Measurements from ENCODE around the gene PPP1R7. TPM values are rescaled to one million over a fixed set of nuclear protein-coding genes. Genes with fewer than 3 reads are reported as not detected.

The PPP1R7 gene
- total and polyA plus RNA-seq, 4 donors: 18.0 to 45.8 (median 29.0) TPM

DNA sequence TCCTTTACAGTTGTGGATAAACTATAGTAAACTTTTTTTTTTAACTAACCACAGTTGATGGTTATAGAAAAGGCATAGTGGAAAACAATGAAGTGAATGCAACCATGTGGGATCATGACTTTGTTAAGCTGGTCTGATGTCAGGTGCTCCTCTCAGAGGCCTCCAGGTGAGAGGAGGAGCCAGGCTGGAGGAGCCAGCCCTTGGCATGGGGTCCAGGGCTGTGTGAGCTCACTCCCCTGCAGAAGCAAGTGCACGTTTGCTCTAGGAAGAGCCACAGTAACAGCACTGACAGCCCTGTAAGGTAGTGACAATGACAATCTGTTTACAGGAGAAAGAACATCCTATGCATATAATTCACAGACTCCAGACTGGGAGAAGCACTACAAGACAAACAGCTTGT is 5.7 kb downstream of the PPP1R7 start:
- Histone ChIP-seq H3K9me3 (ENCODE audit: control insufficient read depth in 4 of 4, low read length in 3 of 4) (no peaks in the 10 kb centered on the region), H3K27me3 (ENCODE audit: control insufficient read depth in 4 of 4, insufficient read depth in 4 of 4, low read length in 3 of 4) (no peaks in the 10 kb centered on the region), H3K4me1 (ENCODE audit: control insufficient read depth in 4 of 4, insufficient read depth in 4 of 4, low read length in 3 of 4) (peaks cover 0 to 6% (median 5%) of the 10 kb centered on the region in 4 donors), H3K27ac (ENCODE audit: low read depth in 1 of 2, low read length in 2 of 2) (no peak overlapping the region), H3K9ac (ENCODE audit: low read depth in 1 of 2, low read length in 2 of 2) (no peak overlapping the region), H3K4me3 (ENCODE audit: low read depth in 1 of 3, low read length in 3 of 3) (no peak overlapping the region), H3K36me3 (ENCODE audit: control insufficient read depth in 4 of 4, insufficient read depth in 3 of 4, low read depth in 1 of 4, low read length in 3 of 4) (peaks cover 11 to 39% (median 13%) of the 10 kb centered on the region in 4 donors)
- TF ChIP-seq RAD21 (IDR thresholded peaks at IDR 0.05) (no peak), TAF1 (conservative IDR thresholded peaks at IDR 0.05) (no peak), RXRA (IDR thresholded peaks at IDR 0.05) (no peak), FOXA2 (IDR thresholded peaks at IDR 0.05) (no peak), SP1 (IDR thresholded peaks at IDR 0.05) (no peak), EGR1 (IDR thresholded peaks at IDR 0.05; ENCODE audit: low read depth in 2 of 2) (no peak), HNF4A (conservative IDR thresholded peaks at IDR 0.05) (no peak), JUND (IDR thresholded peaks at IDR 0.05) (no peak), YY1 (IDR thresholded peaks at IDR 0.05) (no peak), NR2F2 (IDR thresholded peaks at IDR 0.05) (no peak), GABPA (IDR thresholded peaks at IDR 0.05 in 1 of 2, conservative IDR thresholded peaks at IDR 0.05 in 1 of 2) (no peak), FOXA1 (IDR thresholded peaks at IDR 0.05) (no peak), HNF4G (IDR thresholded peaks at IDR 0.05) (no peak)
- TF ChIP-seq, protein P1, sequence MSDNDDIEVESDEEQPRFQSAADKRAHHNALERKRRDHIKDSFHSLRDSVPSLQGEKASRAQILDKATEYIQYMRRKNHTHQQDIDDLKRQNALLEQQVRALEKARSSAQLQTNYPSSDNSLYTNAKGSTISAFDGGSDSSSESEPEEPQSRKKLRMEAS (IDR thresholded peaks at IDR 0.05): no peak
- TF ChIP-seq, protein P2, sequence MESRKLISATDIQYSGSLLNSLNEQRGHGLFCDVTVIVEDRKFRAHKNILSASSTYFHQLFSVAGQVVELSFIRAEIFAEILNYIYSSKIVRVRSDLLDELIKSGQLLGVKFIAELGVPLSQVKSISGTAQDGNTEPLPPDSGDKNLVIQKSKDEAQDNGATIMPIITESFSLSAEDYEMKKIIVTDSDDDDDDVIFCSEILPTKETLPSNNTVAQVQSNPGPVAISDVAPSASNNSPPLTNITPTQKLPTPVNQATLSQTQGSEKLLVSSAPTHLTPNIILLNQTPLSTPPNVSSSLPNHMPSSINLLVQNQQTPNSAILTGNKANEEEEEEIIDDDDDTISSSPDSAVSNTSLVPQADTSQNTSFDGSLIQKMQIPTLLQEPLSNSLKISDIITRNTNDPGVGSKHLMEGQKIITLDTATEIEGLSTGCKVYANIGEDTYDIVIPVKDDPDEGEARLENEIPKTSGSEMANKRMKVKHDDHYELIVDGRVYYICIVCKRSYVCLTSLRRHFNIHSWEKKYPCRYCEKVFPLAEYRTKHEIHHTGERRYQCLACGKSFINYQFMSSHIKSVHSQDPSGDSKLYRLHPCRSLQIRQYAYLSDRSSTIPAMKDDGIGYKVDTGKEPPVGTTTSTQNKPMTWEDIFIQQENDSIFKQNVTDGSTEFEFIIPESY (IDR thresholded peaks at IDR 0.05): no peak
- TF ChIP-seq, protein P3, sequence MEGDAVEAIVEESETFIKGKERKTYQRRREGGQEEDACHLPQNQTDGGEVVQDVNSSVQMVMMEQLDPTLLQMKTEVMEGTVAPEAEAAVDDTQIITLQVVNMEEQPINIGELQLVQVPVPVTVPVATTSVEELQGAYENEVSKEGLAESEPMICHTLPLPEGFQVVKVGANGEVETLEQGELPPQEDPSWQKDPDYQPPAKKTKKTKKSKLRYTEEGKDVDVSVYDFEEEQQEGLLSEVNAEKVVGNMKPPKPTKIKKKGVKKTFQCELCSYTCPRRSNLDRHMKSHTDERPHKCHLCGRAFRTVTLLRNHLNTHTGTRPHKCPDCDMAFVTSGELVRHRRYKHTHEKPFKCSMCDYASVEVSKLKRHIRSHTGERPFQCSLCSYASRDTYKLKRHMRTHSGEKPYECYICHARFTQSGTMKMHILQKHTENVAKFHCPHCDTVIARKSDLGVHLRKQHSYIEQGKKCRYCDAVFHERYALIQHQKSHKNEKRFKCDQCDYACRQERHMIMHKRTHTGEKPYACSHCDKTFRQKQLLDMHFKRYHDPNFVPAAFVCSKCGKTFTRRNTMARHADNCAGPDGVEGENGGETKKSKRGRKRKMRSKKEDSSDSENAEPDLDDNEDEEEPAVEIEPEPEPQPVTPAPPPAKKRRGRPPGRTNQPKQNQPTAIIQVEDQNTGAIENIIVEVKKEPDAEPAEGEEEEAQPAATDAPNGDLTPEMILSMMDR (IDR thresholded peaks at IDR 0.05; ENCODE audit: low read depth, low read length, missing input control): no peak
- TF ChIP-seq, protein P4, sequence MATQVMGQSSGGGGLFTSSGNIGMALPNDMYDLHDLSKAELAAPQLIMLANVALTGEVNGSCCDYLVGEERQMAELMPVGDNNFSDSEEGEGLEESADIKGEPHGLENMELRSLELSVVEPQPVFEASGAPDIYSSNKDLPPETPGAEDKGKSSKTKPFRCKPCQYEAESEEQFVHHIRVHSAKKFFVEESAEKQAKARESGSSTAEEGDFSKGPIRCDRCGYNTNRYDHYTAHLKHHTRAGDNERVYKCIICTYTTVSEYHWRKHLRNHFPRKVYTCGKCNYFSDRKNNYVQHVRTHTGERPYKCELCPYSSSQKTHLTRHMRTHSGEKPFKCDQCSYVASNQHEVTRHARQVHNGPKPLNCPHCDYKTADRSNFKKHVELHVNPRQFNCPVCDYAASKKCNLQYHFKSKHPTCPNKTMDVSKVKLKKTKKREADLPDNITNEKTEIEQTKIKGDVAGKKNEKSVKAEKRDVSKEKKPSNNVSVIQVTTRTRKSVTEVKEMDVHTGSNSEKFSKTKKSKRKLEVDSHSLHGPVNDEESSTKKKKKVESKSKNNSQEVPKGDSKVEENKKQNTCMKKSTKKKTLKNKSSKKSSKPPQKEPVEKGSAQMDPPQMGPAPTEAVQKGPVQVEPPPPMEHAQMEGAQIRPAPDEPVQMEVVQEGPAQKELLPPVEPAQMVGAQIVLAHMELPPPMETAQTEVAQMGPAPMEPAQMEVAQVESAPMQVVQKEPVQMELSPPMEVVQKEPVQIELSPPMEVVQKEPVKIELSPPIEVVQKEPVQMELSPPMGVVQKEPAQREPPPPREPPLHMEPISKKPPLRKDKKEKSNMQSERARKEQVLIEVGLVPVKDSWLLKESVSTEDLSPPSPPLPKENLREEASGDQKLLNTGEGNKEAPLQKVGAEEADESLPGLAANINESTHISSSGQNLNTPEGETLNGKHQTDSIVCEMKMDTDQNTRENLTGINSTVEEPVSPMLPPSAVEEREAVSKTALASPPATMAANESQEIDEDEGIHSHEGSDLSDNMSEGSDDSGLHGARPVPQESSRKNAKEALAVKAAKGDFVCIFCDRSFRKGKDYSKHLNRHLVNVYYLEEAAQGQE (IDR thresholded peaks at IDR 0.05): no peak
- TF ChIP-seq, protein P5, sequence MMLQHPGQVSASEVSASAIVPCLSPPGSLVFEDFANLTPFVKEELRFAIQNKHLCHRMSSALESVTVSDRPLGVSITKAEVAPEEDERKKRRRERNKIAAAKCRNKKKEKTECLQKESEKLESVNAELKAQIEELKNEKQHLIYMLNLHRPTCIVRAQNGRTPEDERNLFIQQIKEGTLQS (IDR thresholded peaks at IDR 0.05): no peak
- 81% methylated on average over 1 of the region's 1 CpG for WGBS
- no peak for DNase-seq (ENCODE audit: low spot score)

All from liver (tissue), 9 donors.